ENCODE measurements around the gene ATN1. TPM values are rescaled to one million over a fixed set of nuclear protein-coding genes. Genes with fewer than 3 reads are reported as not detected.

Gene ATN1
- total RNA-seq, 1 experiment from 2014 or later, result 84.7 TPM

- Mint-ChIP-seq H3K4me1 (ENCODE audit: insufficient read depth, unreplicated experiment) (peaks cover 5% of the 10 kb centered on the region), H3K4me3 (ENCODE audit: unreplicated experiment) (no peak overlapping the region), H3K36me3 (ENCODE audit: insufficient read depth, unreplicated experiment) (no peaks in the 10 kb centered on the region), H3K9me3 (ENCODE audit: unreplicated experiment) (no peaks in the 10 kb centered on the region), H3K27ac (ENCODE audit: low read depth, unreplicated experiment) (no peak overlapping the region), H3K27me3 (ENCODE audit: insufficient read depth, unreplicated experiment) (no peaks in the 10 kb centered on the region)
- CTCF ChIA-PET, result interaction anchor here (0.9 to 1.9 kb wide), 2 partner anchors 8 to 25 kb away, joined by 4 to 5 read pairs; no protein-coding TSS in a partner anchor
- TF ChIP-seq CTCF (IDR thresholded peaks at IDR 0.05; ENCODE audit: unreplicated experiment), result no peak
- intact Hi-C loops (cut with micrococcal nuclease), result no loop called here
- no TSS peak for BruUV-seq (replicated peaks)
- peak; percentile 15 for DNase-seq (ENCODE audit: unreplicated experiment)
- POLR2A ChIA-PET, result interaction anchor here (0.6 to 1.7 kb wide), 3 partner anchors 27 to 499 kb away, joined by 3 to 5 read pairs (median 3); no protein-coding TSS in a partner anchor
Observed at GRCh38 chr12:6899427-6899826, 28.3 kb upstream of the ATN1 start.

DNA sequence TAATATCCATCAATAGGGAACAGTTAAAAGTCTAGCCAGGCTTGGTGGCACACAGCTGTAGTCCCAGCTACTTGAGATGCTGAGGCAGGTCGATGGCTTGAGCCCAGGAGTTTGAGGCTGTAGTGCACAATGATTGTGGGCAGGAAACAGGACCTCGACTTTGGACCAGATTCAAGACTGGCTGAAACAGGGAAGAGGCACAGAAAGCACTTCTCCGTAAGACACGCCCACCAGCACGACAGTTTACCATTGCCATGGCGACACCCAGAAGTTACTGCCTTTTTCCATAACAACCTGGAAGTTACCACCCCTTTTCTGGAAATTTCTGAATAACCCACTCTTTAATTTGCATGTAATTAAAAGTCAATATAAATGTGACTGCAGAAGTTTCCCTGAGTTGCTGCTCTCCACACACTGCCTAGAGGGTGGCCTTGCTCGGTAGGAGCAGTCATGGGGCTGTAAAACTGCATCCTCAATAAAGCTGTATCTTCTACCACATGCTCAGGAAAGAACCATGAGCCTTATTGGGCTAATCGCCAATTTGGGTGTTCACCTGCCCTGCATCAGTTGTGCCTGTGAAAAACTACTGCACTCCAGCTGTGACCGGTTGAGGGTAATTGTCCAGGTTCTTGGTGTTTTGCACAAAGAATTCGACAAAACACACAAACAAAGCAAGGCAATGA lies 27.8 kb upstream of the ATN1 start:
- TF ChIP-seq CTCF (IDR thresholded peaks at IDR 0.05; ENCODE audit: unreplicated experiment), result no peak
- BruUV-seq (replicated peaks), result no TSS peak
- H3K27me3 Mint-ChIP-seq (ENCODE audit: insufficient read depth, unreplicated experiment), result no peaks in the 10 kb centered on the region
- H3K4me3 Mint-ChIP-seq (ENCODE audit: unreplicated experiment), result no peak overlapping the region
- H3K36me3 Mint-ChIP-seq (ENCODE audit: insufficient read depth, unreplicated experiment), result no peaks in the 10 kb centered on the region
- intact Hi-C loops (cut with micrococcal nuclease), result no loop called here
- DNase-seq (ENCODE audit: unreplicated experiment), result peak; percentile 40
- H3K9me3 Mint-ChIP-seq (ENCODE audit: unreplicated experiment), result no peaks in the 10 kb centered on the region
- POLR2A ChIA-PET, result interaction anchor here (0.6 to 1.7 kb wide), 4 partner anchors 9 to 500 kb away, joined by 3 to 5 read pairs (median 3); no protein-coding TSS in a partner anchor
- no peak overlapping the region for H3K27ac Mint-ChIP-seq (ENCODE audit: low read depth, unreplicated experiment)
- CTCF ChIA-PET, result interaction anchor here (0.6 to 1.9 kb wide), 5 partner anchors 8 to 374 kb away, joined by 3 to 6 read pairs (median 4); partner anchors contain the start of gene SPSB2
- H3K4me1 Mint-ChIP-seq (ENCODE audit: insufficient read depth, unreplicated experiment), result peaks cover 5% of the 10 kb centered on the region

GRCh38 chr12:6902448-6902847 lies 25.3 kb upstream of the ATN1 start:
- peaks cover 5% of the 10 kb centered on the region for H3K4me1 Mint-ChIP-seq (ENCODE audit: insufficient read depth, unreplicated experiment)
- intact Hi-C loops (cut with micrococcal nuclease), result no loop called here

More at GRCh38 chr12:6902448-6902847, 25.3 kb upstream of the ATN1 start:
- Mint-ChIP-seq H3K36me3 (ENCODE audit: insufficient read depth, unreplicated experiment) (no peaks in the 10 kb centered on the region), H3K9me3 (ENCODE audit: unreplicated experiment) (no peaks in the 10 kb centered on the region), H3K27ac (ENCODE audit: low read depth, unreplicated experiment) (no peak overlapping the region), H3K4me3 (ENCODE audit: unreplicated experiment) (no peak overlapping the region), H3K27me3 (ENCODE audit: insufficient read depth, unreplicated experiment) (no peaks in the 10 kb centered on the region)
- TF ChIP-seq CTCF (IDR thresholded peaks at IDR 0.05; ENCODE audit: unreplicated experiment), result no peak
- BruUV-seq (replicated peaks), result no TSS peak
- DNase-seq (ENCODE audit: unreplicated experiment), result no peak
- ChIA-PET CTCF (interaction anchor here (0.9 to 1.6 kb wide), 5 partner anchors 8 to 62 kb away, joined by 3 to 14 read pairs (median 3); no protein-coding TSS in a partner anchor), POLR2A (interaction anchor here (0.6 to 1.4 kb wide), 3 partner anchors 23 to 51 kb away, joined by 3 to 5 read pairs (median 4); no protein-coding TSS in a partner anchor)
